Glomerular visceral epithelial cell (primary cell): ENCODE data around the gene STK17A.
"Not testable (repeated sequence)": the region's sequence is repeated elsewhere in the genome, so short reads cannot be mapped to it uniquely, and the experiment has no call there.

Experiments used
- DNase-seq: peaks from one replicate; pipeline ENCODE4 v3.0.0-alpha.2; 2016; ENCODE audit errors: extremely low spot score

Gene STK17A

DNA sequence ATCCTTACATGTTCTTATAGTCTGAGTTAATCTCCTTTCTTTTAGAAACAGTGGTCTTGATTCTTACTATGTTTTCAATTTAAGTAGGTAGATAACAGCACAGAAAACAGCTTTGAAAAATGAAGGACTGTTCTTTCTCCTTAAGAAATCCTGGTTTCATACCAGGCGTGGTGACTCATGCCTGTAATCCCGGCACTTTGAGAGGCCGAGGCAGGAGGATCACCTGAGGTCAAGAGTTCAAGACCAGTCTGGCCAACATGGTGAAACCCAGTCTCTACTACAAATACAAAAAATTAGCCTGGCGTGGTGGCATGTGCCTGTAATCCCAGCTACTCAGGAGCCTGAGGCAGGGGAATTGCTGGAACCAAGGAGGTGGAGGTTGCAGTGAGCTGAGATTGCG lies 13.5 kb downstream of the STK17A start:
- not testable (repeated sequence) for DNase-seq

DNA sequence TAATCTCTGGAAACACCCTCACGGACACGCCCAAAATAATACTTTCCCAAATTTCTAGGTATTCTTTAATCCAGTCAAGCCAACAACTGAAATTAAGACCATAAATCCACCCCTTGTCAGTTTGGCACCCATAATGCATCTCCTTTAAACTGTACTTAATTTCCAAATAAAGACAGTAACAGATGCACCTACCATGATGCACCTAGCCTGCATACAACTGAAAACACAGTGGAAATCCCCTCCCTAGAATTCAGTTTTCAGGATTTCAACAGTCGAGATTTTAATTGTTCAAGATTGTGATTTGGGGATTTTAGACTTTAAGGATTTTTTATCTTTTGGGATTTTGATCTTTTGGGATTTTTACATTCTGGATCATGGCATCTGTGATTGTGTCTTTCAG lies 17.1 kb downstream of the STK17A start:
- DNase-seq = no peak

DNA sequence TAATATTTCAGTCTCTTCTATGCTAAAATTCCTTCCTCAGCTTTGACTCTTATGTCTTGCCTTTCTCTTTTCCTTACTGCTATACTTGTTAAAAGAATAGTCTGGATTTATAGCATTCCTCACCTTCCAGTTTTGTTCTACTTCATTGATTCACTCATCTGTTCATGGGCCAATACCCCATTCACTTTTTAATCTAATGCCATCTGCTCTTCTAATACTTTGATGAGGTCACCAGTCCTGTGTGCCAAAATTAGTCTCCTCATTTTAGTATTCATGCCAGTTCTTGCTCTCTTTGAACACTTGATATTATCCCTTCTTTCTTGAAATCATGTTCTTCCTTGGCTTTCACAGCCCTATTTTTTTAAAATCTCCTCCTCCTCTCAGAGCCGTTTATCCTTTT lies 19.3 kb downstream of the STK17A start:
- no peak for DNase-seq

DNA sequence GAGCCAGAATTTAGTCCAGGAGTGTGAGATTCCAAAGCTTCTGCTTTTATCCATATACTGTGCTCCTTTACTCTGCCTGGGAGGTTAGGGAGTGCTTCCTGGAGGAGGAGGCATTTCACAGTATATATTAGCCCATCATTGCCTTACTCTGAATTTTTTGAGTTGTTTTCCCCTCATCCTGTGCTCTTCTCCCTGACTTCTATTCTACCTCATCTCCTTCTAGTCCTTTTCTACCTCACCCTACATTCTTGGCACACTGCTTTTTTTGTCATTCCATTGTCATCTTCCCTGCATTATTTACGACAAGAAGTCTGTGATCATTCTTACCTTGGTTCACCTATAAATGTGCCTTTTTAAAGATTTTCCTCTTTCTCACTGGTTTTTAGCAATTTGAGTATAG lies 21.3 kb downstream of the STK17A start:
- DNase-seq = no peak

DNA sequence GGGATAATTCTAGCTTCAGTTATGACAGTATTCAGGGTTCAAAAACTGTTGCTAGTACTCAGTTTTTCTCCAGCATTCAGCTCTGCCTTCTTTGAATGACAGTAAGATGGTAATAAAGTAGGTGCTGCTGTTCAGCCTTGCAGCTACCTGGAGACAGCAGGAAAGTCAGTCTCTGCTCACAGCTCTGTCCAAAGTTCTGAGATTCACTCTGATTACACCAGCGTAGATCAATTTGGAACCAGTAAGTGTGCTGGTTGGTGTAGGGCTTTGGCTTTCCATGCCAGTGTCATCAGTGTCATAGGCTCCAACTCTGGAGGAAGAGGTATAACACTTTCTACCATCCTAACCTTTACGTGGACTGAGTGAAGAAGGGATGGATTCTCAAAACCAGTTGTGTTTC lies 26.2 kb downstream of the STK17A start:
- DNase-seq = no peak

DNA sequence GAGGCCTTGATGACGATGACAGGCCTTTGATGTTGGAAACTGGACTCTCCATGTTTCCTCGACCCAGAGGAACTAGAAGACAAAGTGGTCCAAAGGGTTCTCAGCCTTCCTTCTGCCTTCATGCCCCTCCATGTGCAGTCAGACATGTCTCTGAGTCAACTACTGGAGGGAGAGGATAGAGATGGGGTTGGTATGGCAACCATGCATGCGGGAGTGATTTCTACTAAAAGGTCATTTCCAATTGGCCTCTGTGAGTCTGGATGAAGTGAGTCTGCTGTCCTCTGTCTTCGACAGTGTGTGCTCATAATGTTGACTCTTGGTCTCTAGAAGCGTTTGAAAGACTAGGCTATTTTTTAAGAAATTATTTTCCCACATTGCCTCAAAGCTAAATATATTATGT lies 29.2 kb downstream of the STK17A start:
- no peak for DNase-seq

DNA sequence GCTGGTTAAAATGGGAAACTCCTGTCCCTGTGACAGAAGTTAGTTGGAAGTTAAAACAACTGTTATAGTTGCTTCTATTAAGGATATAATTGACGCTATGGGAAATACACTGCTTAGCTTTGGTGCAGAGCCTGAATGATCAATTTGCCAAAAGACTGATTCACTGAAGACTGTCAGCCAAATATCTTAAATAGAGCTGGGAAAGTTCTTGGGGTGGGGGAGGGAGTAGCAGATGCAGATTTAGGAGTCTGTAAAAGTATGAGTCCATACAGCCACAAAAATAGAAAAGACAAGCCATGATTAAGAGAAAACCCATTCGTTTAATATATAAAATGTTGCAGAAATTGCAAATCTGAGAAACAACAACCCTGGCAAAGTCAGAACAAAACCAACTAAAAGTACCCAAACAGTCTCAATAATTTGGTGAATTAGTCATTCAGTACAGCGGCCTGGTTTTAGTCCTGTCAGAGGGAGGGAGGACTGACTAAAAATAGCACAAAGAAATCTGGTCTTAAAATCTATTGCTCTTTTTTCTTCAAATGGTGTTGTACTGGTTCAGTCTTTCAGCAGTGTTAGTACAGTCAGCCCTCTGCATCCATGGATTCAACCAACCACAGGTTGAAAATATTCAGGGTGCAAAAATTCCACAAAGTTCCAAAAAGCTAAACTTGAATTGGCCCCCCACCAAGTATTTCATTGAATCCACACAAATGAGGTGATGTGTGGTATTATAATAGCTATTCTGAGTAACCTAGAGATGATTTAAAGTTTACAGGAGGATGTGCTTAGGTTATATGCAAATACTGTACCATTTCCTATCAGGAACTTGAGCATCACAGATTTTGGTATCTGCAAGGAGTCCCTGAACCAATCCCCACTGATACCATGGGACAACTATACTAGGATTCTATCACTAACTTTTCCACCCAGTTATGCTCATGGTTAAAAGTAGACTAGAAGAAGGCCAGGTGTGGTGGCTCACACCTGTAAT lies 30.0 kb downstream of the STK17A start:
- DNase-seq = no peak

DNA sequence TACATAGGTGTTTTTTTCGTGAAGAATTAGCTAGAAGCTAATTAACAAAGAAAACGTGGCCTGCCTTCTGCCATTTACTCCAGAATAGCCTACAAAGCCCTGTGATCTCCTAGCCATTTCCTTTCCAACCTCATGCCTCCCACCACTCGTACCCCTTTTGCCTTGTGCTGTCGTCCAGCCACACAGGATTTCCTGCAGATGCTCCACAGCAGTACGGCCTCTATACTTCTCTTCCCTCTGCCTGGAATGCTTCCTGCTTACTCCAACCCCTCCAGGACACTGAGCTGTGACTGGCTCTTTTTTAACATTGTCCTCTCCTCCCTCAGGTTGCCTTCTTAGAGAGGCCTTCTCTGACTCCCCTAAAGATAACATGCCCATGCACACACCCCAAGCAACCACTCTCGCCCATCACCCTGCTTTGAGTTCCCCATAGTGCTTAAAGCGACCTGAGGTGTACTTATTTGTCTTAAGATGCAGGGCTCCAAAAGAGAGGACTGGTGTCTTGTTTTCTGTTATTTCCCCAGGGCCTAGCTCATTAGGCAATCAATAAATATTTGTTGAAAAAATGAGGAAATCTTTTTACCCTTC lies 32.7 kb downstream of the STK17A start:
- DNase-seq = no peak

DNA sequence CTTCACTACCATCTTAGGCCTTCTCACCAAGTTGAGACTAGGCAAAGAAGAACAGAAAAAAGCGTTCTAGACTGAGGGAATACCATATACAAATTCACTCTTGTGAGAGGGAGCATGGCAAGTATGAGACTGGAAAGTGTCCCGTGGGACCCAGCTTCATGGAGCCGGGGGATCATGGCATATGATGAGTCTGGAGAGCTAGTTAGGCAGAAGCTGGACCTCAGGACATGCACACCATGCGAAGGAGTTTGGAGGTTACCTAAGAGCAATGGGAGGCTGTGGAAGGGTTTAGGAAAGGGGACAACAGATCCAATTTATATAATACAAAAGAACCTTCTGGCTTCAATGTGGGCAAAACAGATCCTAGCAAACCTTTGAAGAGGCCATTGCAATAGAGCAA lies 34.1 kb downstream of the STK17A start:
- DNase-seq = no peak

DNA sequence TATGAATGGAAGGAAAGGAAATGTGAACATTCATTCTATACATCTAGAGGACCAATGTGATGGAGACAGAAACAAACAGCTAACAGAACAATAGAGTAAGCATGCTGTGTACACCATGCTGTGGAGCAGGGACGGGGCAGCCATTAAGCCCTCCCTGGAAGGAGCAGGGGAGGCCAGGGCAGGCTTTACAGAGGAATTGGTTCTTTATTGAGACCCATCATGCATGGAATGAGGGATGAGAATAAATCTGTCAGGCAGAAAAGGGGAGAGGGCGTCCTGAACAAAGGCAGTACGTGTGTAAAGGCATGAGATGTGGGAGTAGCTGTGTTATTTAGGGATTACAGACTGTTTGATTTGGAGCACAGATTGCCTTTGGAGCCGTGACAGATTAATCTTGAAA lies 35.2 kb downstream of the STK17A start:
- DNase-seq = no peak

DNA sequence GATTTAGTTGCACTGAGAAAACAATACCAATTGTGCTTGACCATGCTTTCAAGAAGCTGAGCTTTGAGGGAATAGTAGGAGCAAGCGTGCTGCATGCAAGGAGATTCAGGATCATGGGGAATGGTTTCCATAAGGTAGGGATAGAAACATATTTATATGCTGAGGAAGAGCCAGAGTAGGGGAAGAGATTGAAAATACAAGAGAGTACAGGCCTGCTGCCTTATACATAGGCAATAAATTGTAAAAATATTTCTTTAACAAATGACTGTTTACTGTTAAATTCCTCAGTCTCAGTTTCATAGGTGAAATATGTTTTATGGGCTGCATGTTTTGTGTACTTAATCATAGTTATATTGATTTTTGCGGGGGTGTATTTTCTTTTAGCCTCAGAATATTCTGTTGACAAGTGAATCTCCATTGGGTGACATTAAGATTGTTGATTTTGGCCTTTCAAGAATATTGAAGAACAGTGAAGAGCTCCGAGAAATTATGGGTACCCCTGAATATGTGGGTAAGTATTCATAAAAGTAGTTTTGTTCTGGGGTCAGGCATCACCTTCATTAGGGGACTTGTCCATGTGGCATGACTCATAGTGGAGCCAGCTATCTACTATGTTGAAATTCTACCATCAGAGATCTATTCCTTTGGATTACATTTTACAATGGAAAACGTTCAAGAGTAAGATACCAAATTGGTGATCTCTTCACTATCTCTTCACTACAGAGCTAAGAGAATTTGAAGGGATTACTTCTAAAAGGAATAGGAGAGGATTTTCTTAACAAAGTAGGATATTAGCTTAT lies 36.5 kb downstream of the STK17A start:
- DNase-seq = no peak

DNA sequence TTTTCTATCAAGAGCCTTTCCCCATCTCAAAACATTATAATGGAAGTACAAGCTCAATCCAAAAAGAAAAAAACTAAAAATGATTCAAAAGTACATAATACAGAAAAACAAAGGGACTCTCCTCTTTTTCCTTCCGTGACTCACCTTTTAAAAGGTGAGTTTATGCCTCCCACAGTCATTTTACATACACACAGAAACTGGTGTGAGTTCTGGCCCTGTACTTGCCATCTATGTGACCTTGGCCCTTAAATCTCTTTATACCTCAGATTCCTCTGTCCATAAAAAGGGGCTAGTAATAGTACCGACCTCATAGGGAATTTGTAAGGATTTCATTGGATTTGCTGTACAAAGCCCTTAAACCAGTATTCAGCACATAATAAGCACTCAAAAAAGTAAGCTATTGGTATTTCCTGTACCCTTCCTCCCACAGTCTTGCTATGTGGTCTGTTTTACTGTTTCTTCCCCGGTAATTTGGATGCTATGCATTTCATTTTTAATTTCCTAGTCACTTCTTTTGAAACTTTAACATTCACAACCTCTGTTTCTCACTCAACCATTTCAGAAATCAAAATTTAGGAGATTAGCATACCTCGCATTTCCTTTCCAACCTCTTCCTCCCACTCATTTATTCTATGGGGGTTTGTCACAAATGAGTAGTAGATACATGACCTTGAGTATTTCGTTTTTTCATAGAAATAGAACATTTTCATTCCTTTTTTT lies 39.0 kb downstream of the STK17A start:
- no peak for DNase-seq

DNA sequence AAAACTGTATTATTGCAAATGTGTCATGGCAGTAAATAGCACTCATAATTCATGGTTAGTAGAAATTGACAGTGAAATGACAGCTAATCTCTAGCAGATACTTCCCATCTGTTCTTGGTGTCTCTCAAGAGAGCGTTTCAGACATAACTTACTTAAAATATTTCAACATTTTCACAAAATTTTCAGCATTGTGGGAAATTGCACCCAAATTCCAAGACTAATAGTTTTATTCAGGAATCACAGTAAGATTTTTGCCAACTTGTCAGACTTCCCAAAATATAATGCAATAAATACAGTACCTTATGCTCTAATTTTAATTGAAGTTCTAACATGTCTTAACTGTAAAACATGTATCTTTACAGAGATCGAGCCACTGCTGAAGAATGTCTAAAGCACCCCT lies 41.2 kb downstream of the STK17A start:
- no peak for DNase-seq

DNA sequence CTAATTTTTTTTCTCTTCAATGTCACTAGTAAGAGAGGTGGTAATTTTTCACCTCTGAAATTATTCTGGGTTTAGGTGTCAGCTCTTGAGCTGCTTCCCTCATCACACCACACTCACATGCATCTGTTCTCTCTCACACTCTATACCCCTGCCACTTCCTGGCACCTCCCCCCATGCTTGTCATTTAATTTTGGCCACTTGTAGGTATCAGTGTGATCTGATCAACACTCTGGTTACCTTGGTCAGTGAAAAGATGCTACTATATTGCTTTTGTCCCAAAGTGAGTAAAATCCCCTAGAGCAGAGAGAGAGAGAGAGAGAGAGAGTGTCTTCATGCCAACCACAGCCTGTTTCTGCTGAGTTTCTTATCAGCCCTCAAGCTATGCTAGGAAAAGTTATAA lies 42.5 kb downstream of the STK17A start:
- no peak for DNase-seq

DNA sequence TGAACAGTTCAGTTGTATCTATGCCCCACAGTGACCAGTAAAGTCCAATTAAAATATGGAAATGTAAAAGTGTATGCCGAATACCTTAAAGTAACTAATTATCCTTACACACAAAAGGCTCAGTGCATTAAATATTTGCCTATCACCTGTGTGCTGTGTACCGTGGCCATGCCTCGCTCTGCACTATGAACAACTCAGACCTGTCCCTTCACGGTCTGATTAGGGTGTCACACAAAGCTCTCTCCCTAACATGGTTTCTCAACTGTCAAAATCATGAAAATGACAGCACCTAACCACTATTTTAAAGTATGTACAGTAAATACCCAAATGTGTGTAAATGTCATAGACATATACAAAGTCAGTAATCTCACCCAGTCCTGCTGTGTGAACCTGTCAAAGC lies 43.1 kb downstream of the STK17A start:
- DNase-seq = no peak

DNA sequence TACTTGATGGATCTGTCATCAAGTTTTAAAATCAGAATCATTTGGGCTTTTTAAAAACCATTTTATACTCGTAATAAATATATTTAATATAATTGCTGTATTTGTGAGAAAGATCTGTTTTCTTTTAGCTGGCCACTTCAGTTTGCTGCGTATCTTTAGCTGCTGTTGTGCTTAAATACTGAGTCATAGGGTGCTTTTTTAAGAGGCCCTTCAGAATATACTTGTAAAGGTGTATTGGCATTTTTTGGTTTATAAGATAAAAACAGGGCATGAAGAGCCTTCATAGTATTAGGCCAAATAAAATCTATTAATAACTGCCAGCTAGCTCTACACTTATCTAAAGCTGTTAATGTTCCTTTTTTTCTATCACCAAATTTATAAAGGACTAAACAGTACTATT lies 43.8 kb downstream of the STK17A start:
- DNase-seq = no peak

DNA sequence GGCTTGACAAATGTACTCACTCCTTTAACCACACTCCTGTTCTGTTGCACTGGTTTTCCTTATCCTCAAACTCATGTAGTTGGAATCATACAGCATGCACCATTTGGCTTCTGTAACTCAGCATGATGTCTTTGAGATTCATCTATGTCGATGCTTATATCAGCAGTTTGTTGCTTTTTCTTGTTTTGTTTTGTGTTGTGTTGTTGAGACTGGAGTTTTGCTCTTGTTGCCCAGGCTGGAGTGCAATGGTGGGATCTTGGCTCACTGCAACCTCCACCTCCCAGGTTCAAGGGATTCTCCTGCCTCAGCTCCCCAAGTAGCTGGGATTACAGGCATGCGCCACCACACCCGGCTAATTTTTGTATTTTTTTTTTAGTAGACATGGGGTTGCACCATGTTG lies 44.9 kb downstream of the STK17A start:
- not testable (repeated sequence) for DNase-seq

DNA sequence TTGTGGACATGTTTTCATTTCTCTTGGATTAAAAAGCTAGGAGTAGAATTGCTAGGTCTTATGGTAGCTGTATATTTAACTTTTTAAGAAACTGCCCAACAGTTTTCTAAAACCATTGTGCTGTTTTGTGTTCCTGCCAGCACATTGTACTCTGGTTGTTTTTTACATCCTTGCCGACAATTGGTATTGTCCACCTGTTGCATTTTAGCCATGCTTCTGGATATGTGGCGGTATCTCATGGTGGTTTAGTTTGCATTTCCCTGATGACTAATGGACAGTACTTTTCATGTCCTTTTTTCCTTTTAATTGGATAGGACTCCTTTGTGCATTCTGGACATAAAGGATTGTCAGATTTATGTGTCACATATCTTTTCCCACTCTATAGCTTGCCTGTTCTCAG lies 45.5 kb downstream of the STK17A start:
- no peak for DNase-seq

DNA sequence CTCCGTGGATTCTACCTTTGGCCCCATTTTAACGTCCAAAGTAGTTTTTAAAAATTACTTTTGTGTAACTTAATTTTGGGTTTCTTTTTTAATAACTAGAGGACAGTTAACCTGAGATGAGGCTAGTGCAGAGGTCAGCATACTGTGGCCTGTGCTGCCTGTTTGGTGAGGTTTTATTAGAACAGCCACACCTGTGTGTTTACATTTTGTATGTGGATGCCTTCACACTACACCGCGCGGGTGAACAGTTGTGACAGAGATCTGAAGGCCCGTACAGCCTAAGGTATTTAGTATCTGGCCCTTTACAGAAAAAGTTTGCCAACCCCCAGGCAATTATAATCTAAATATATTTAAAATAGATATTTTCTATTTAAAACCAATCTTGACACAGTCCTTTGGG lies 46.9 kb downstream of the STK17A start:
- DNase-seq = no peak

DNA sequence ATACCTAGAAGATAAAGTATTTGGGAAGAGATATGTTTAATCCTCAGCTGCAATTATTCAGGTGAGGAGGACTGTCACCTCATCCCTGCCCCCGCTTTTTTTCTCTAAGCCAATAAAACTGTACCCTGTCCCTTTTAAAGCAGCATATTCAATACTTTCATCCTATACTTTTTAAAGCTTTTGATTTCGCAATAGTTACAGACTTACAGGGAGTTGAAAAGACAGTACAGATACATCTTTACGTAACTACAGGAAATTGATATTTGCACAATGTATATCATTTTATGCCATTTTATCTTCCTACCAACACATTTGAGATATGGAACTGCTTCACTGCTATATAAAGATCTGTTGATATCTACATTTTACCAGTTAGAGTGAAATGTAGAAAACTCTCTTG lies 47.6 kb downstream of the STK17A start:
- no peak for DNase-seq

DNA sequence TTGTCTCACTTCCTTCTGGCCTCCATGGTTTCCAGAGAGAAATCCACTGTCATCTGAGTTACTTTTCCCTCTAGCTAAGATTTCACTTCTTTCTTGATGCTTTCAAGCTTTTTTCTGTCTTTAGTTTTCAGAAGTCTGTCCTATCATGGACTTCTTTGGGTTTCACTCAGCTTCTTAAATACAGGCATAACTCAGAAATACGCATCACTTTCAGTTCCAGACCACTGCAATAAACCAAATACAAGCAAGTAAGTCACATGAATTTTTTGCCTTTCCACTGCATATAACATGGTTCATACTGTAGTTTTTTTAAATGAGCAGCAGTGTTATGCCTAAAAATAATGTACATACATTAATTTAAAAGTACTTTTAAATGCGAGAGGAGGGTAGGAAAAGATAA lies 48.7 kb downstream of the STK17A start:
- no peak for DNase-seq

DNA sequence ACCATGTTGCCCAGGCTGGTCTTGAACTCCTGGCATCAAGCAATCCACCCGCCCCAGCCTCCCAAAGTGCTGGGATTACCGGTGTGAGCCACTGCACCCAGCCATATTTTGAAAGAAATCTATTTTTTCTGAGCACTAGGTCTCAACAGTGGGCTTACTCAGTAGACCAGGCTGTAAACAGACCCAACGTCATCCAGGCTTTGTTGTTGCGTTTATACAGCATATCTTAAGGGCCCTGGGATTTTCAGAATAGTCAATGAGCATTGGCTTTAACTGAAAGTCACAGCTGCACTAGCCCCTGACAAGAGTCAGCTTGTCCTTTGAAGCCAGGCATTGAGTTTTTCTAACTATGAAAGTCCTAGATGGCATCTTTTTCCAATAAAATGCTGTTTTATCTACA lies 49.8 kb downstream of the STK17A start:
- no peak for DNase-seq
